ENCODE measurements around the gene GGT6. TPM values are rescaled to one million over a fixed set of nuclear protein-coding genes. Genes with fewer than 3 reads are reported as not detected.

GGT6 gene
- total RNA-seq, 1 experiment from 2014 or later = not detected

DNA sequence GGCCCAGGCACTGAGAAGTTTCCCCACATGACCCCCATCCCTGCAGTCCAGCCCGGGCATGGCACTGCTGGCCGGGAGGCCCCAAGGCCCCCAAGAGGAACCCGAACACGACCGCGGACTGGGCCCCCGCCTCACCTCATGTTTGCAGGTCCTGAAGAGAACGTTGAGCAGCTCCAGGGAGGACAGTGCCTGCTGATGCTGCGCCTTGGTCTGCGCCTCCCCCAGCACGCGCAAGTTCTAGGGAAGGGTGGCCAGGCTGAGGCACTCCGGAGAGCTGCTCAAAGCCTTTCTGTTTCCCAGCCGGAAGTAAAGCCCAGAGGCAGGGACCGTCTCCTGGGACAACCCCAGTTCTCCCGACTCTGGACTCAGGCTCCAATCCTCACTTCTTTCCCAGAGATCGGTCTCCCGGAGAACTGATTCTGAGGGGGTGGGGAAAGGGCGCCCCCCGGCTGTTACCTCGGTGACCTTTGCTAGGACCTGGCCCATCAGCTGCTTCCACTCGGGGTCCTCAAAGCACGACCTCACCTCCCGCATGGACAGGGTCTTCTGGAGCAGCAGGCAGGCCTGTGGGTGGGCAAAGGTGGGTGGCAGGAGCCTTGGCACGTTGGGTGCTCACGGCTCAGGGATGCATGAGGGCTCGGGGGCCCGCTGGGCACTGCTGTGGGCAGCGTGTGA is 18.9 kb downstream of the GGT6 start:
- Histone ChIP-seq H3K36me3 (ENCODE audit: insufficient read depth, low read length, poor library complexity, severe bottlenecking) (peaks cover 69% of the 10 kb centered on the region), H3K27me3 (replicated peaks; ENCODE audit: insufficient read depth, low read depth, low read length, poor library complexity) (no peaks in the 10 kb centered on the region), H3K9me3 (ENCODE audit: low read depth, low read length, poor library complexity, severe bottlenecking) (no peaks in the 10 kb centered on the region), H3K27ac (ENCODE audit: low read depth, low read length, poor library complexity, severe bottlenecking) (no peak overlapping the region), H3K4me1 (ENCODE audit: insufficient read depth, low read length, poor library complexity, severe bottlenecking) (peaks cover 5% of the 10 kb centered on the region), H3K4me3 (ENCODE audit: low read depth, low read length, poor library complexity, severe bottlenecking) (no peak overlapping the region)
- ChIA-PET CTCF (no interaction called here), POLR2A (ENCODE audit: low non-redundant PET) (no interaction called here)
- TF ChIP-seq EZH2 (IDR thresholded peaks at IDR 0.05; ENCODE audit: borderline replicate concordance, low read depth, low read length, poor library complexity, severe bottlenecking) (no peak), CTCF (conservative IDR thresholded peaks at IDR 0.05; ENCODE audit: low read depth, low read length) (no peak)
- intact Hi-C loops (cut with micrococcal nuclease; ENCODE audit: unreplicated experiment) = no loop called here
- BruUV-seq (replicated peaks) = no TSS peak
- DNase-seq (ENCODE audit: low spot score) = no peak

DNA sequence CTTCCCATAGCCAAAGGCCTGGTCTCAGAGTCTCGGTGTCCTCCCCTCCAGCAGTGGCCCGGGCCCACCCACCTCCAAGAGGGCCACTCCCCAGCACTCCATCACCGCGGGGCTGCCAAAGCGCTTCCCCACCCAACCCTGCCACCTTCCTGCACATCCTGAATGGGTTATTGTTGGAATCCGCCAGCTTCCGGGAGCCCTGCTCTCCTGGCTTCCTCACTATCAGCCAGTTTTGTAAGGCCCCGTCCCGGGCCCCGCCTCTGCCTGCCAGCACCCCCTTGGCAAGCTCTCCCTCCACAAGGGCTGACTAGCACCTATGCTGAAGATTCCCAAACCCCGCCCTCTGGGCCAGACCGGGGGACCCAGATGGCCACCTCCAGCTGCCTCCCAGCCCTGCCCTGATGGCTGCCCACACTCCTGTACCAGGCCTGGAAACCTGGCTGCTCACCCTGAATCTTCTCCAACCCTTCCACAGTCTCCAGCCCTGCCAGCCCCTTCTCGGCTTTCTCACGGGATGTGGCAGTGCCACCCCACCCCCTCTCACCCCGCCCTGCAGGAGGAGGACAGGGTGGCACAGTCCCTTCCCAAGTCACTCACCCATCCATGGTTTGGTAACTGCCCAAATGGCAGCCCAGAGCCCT is 19.6 kb downstream of the GGT6 start:
- Histone ChIP-seq H3K4me1 (ENCODE audit: insufficient read depth, low read length, poor library complexity, severe bottlenecking) (peaks cover 5% of the 10 kb centered on the region), H3K27ac (ENCODE audit: low read depth, low read length, poor library complexity, severe bottlenecking) (no peak overlapping the region), H3K36me3 (ENCODE audit: insufficient read depth, low read length, poor library complexity, severe bottlenecking) (peaks cover 69% of the 10 kb centered on the region), H3K9me3 (ENCODE audit: low read depth, low read length, poor library complexity, severe bottlenecking) (no peaks in the 10 kb centered on the region), H3K4me3 (ENCODE audit: low read depth, low read length, poor library complexity, severe bottlenecking) (no peak overlapping the region), H3K27me3 (replicated peaks; ENCODE audit: insufficient read depth, low read depth, low read length, poor library complexity) (no peaks in the 10 kb centered on the region)
- intact Hi-C loops (cut with micrococcal nuclease; ENCODE audit: unreplicated experiment) = no loop called here
- no peak for DNase-seq (ENCODE audit: low spot score)
- ChIA-PET CTCF (no interaction called here), POLR2A (ENCODE audit: low non-redundant PET) (no interaction called here)
- TF ChIP-seq EZH2 (IDR thresholded peaks at IDR 0.05; ENCODE audit: borderline replicate concordance, low read depth, low read length, poor library complexity, severe bottlenecking) (no peak), CTCF (conservative IDR thresholded peaks at IDR 0.05; ENCODE audit: low read depth, low read length) (no peak)
- no TSS peak for BruUV-seq (replicated peaks)

GRCh38 chr17:4540224-4540651 is 20.1 kb downstream of the GGT6 start:
- H3K9me3 ChIP-seq (ENCODE audit: low read depth, low read length, poor library complexity, severe bottlenecking) = no peaks in the 10 kb centered on the region
- DNase-seq (ENCODE audit: low spot score) = no peak
- H3K4me1 ChIP-seq (ENCODE audit: insufficient read depth, low read length, poor library complexity, severe bottlenecking) = peaks cover 5% of the 10 kb centered on the region
- H3K4me3 ChIP-seq (ENCODE audit: low read depth, low read length, poor library complexity, severe bottlenecking) = no peak overlapping the region
- CTCF ChIA-PET = no interaction called here
- BruUV-seq (replicated peaks) = no TSS peak
- peaks cover 63% of the 10 kb centered on the region for H3K36me3 ChIP-seq (ENCODE audit: insufficient read depth, low read length, poor library complexity, severe bottlenecking)
- intact Hi-C loops (cut with micrococcal nuclease; ENCODE audit: unreplicated experiment) = no loop called here
- POLR2A ChIA-PET (ENCODE audit: low non-redundant PET) = no interaction called here
- no peak overlapping the region for H3K27ac ChIP-seq (ENCODE audit: low read depth, low read length, poor library complexity, severe bottlenecking)
- TF ChIP-seq CTCF (conservative IDR thresholded peaks at IDR 0.05; ENCODE audit: low read depth, low read length) (no peak), EZH2 (IDR thresholded peaks at IDR 0.05; ENCODE audit: borderline replicate concordance, low read depth, low read length, poor library complexity, severe bottlenecking) (no peak)
- no peaks in the 10 kb centered on the region for H3K27me3 ChIP-seq (replicated peaks; ENCODE audit: insufficient read depth, low read depth, low read length, poor library complexity)

Measured in A673 (cell line).